COR-L47 (cell line): Measurements from ENCODE around the gene ZFYVE16.
"Not testable (repeated sequence)": the region's sequence is repeated elsewhere in the genome, so short reads cannot be mapped to it uniquely, and the experiment has no call there.

Source experiments
- DNase-seq: peaks from one replicate; lab custom pipeline; 2025; lab: John Stamatoyannopoulos, UW

ZFYVE16 gene

GRCh38 chr5:80409367-80409966 is 1.6 kb downstream of the ZFYVE16 start:
- peak; percentile 1 for DNase-seq

DNA sequence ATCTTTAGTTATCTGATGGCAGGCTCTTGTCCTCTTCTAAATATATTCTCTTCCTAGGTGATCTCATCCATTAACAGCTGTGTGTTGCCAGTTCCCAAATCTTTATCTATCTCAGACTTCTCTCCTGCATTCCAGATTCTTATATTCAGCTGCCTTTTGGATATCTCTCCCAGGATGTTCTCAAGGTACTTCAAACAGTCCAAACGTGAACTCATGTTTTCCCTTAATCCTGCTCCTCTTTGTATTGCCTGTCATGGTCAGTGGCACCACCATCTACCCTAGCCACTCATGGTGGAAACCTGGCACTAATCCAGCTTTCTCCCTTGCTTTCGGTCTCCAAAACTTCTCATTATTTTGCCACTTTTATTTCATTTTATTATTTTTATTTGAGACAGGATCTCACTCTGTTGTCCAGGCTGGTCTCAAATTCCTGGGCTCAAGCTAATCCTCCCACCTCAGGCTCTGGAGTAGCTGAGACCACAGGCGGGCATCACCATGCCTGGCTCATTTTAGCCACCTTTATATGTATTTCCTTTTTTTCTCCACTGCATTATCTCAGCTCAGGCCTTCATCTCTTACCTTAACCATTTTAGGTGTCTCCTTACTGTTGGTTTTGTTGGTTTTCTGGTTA is 3.8 kb downstream of the ZFYVE16 start:
- no peak for DNase-seq

DNA sequence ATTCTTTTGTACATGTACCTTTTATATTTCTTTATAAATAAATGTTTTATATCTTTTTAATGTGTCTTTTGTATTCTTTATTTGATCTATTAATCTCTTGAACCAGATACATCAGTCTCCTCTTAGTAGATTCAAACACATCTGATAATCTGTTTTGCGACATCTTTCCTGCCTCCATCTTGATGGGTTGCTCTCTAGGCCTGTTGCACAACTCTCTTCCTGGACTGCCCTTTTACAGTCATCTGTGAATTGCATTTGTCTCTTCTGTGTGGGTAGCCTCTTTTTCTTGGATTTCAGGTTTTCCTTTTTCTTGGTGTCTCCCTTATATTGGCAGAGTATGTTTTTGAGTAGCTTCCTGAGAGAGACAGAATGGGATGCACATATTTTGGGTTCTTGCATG is 6.2 kb downstream of the ZFYVE16 start:
- DNase-seq: no peak

DNA sequence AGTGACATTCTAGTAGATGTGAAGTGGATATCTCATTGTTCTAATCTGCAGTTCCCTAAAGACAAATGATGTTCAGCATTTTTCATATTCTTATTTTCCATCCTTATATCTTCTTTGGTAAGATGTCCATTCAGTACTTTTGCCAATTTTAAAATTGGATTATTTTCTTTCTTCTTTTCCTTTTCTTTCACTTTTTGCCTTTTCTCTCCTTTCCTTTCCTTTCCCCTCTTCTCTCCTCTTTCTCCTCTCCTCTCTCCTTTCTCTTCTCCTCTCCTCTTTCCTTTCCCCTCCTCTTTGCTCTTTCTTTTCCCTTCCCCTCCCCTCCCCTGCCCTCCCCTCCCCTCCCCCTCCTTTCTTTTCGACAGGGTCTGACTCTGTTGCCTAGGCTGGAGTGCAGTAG is 10.1 kb downstream of the ZFYVE16 start:
- DNase-seq: no peak

- not testable (repeated sequence) for DNase-seq
Measured at GRCh38 chr5:80424365-80424764, 16.5 kb downstream of the ZFYVE16 start.

DNA sequence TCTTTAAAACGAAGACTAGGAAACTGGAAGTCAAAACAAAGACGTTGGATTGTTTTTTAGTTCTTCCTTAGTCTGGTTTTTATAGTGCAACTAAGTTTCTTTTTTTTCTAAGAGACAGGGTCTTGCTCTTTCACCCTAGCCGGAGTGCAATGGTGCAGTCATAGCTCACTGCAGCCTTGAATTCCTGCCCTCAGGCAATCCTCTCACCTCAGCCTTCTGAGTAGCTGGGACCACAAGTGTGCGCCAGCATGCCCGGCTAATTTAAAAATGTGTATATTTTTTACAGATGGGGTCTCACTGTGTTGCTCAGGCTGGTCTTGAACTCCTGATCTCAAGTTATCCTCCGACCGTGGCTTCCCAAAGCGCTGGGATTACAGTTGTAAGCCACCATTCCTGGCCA is 27.6 kb downstream of the ZFYVE16 start:
- DNase-seq: no peak

DNA sequence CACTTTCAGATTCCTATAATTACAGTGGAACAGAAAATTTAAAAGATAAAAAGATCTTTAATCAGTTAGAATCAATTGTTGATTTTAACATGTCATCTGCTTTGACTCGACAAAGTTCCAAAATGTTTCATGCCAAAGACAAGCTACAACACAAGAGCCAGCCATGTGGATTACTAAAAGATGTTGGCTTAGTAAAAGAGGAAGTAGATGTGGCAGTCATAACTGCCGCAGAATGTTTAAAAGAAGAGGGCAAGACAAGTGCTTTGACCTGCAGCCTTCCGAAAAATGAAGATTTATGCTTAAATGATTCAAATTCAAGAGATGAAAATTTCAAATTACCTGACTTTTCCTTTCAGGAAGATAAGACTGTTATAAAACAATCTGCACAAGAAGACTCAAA is 29.5 kb downstream of the ZFYVE16 start:
- no peak for DNase-seq

DNA sequence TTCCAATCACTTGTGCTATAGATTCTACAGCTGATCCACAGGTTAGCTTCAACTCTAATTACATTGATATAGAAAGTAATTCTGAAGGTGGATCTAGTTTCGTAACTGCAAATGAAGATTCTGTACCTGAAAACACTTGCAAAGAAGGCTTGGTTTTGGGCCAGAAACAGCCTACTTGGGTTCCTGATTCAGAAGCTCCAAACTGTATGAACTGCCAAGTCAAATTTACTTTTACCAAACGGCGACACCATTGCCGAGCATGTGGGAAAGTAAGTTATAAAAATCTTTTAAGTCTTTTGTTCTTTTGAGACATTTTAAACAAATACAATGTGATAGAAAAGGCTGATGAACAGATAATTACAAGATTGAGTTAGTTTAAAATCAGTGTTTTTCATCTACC is 30.9 kb downstream of the ZFYVE16 start:
- no peak for DNase-seq

- DNase-seq: no peak
Measured at GRCh38 chr5:80439213-80439612, 31.3 kb downstream of the ZFYVE16 start.

GRCh38 chr5:80442742-80443141 is 34.9 kb downstream of the ZFYVE16 start:
- no peak for DNase-seq

DNA sequence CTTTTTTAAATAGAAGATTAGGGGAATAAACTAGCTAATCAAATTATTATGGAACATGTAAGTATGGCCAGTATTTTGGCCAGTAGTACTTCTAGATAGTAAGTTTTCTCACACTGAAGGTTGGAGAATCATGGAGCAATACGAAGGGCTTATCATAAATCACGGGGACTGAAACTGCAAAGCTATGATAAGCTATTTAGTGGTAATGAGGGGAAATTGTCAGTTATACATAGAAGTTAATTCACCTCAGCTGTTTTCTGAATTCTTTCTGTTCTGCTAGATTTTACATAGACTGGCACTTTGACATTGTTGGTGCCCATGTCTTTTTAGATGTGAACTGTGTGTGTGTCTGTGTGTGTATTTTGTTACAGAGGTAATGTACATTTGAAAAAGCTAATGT is 45.5 kb downstream of the ZFYVE16 start:
- no peak for DNase-seq

DNA sequence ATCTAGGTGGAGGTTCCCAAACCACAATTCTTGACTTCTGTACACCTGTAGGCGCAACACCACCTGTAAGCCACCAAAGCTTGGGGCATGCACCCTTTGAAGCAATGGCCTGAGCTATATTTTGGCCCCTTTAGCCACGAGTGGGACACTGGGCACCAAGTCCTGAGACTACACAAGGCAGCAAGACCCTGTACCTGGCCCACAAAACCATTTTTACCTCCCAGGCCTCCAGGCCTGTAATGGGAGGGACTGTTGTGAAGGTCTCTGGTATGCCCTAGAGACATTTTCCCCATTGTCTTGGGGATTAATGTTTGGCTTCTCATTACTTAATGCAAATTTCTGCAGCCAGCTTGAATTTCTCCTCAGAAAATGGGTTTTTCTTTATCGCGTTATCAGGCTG is 55.4 kb downstream of the ZFYVE16 start:
- DNase-seq: no peak

- DNase-seq: no peak
Measured at GRCh38 chr5:80466669-80467485, 59.0 kb downstream of the ZFYVE16 start.

- no peak for DNase-seq
Measured at GRCh38 chr5:80468131-80468530, 60.3 kb downstream of the ZFYVE16 start.

DNA sequence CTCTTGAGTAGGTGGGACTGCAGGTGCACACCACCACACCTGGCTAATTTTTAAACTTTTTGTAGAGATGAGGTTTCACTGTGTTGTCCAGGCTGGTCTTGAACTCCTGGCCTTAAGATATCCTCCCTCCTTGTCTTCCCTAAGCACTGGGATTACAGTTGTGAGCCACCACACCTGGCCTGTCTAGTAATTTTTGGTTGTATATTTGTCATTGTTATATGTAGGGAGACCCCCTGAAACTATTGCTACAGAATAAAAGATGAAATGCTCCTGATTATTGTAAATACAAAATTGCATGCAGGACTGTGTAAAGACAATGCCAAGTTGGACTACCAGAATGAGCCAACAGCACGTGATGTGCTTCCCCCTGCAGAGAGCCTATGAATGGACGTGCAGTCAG is 62.8 kb downstream of the ZFYVE16 start:
- DNase-seq: not testable (repeated sequence)

DNA sequence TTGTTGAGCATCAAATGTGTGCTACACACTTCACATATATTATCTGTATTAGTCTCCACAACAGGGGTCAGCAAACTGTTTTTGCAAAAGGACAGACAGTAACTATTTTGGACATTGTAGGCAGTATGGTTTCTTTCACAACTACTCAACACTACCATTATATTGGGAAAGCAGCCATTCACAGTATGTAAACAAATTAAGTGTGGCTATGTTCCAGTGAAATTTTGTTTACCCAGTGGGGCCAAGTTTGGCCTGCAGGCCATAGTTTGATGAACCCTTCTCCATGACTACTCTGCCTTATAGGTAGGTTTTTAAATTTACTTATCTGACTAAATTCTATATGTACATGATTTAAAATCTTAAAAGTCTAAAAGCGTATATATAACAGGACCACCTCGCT is 67.1 kb downstream of the ZFYVE16 start:
- DNase-seq: no peak

- DNase-seq: no peak
Measured at GRCh38 chr5:80479713-80480112, 71.8 kb downstream of the ZFYVE16 start.

DNA sequence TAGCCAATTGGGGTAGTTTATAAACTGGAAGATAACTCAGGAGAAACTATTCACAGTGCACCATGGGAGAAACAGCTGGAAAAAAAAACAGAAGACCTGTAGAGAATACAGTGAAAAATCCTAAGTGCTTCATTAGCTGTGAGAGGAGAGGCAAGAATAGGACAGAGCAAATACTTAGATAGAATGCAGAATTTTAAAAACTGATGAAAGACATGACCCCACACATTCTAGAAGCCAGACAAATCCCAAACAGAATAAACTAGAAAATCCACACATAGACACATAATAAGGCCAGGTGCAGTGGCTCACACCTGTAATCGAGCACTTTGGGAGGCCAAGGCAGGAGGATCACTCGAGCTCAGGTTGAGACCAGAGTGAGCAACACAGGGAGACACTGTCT is 72.5 kb downstream of the ZFYVE16 start:
- DNase-seq: no peak

GRCh38 chr5:80481019-80481893 is 73.4 kb downstream of the ZFYVE16 start:
- DNase-seq: peak; percentile 15

DNA sequence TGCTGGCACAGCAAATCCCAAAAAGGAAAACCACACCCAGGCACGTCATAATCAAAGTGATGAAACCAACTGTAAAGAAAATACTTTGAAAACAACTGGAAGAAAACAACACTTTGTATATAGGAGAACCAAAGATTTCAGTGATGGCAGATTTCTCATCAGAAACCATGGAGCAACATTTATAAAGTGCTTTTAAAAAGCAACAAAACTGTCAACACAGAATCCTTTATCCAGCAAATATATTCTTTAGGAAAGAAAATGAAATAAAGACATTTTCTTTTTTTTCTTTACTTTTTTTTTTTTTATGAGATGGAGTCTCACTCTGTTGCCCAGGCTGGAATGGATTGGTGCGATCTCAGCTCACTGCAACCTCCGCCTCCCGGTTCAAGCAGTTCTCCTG is 74.7 kb downstream of the ZFYVE16 start:
- DNase-seq: no peak

GRCh38 chr5:80483636-80484232 is 75.9 kb downstream of the ZFYVE16 start:
- no peak for DNase-seq

DNA sequence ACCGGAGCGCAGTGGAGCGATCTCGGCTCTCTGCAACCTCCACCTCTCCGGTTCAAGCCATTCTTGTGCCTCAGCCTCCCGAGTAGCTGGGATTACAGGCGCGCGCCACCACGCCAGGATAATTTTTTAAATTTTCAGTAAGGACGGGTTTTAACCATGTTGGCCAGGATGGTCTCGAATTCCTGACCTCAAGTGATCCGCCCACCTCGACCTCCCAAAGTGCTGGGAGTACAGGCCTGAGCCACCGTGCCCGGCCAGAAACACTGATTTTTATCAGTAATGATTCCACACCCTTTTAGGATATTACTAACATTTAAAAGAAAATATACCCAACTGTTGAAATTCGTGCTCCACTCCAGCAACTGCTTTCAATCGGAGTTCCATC is 79.6 kb downstream of the ZFYVE16 start:
- DNase-seq: no peak
